Breast epithelium (tissue), 4 donors: ENCODE results near the gene LRRC51. TPM values are rescaled to one million over a fixed set of nuclear protein-coding genes. Genes with fewer than 3 reads are reported as not detected.
"Not testable (repeated sequence)": the region's sequence is repeated elsewhere in the genome, so short reads cannot be mapped to it uniquely, and the experiment has no call there.

ENCODE experiments used
- DNase-seq, 2 donors: peaks; one replicate each; pipeline ENCODE4 v3.0.0-alpha.2; 2019; ENCODE audit warnings: low spot score in 2 of 2
- H3K27ac ChIP-seq, 2 donors: fragments of 200-600 bp; sonication (generic) in 1 of 2; one replicate each; pipeline ENCODE4 v1.5.1; 2016 to 2019; ENCODE audit warnings: mild to moderate bottlenecking in 1 of 2
- H3K27me3 ChIP-seq, 2 donors: fragments of 200-600 bp; sonication (generic) in 1 of 2; one replicate each; pipeline versions ENCODE4 v1.5.1 to v1.6.0; 2017 to 2019; ENCODE audit warnings: control low read depth in 1 of 2, mild to moderate bottlenecking in 1 of 2
- H3K36me3 ChIP-seq: fragments of 200-600 bp; one replicate; pipeline ENCODE4 v1.5.1; 2019
- H3K4me1 ChIP-seq, 2 donors: fragments of 200-600 bp; sonication (generic); one replicate each; pipeline ENCODE4 v1.5.1; 2016 to 2019; ENCODE audit warnings: control low read depth in 1 of 2
- H3K4me3 ChIP-seq, 3 donors: fragments of 200-600 bp; sonication (generic); 1 replicate in 2 of 3; 2 replicates in 1 of 3; pipeline ENCODE4 v1.5.1; 2016 to 2019; ENCODE audit warnings: mild to moderate bottlenecking in 3 of 3, moderate library complexity in 2 of 3
- H3K9me3 ChIP-seq, 2 donors: fragments of 200-600 bp; sonication (generic) in 1 of 2; one replicate each; pipeline ENCODE4 v1.5.1; 2016 to 2019; ENCODE audit warnings: control low read depth in 1 of 2
- CTCF ChIP-seq, 3 donors: fragments of 450-650 bp; IDR thresholded peaks; one replicate each; pipeline ENCODE4 v1.5.1; 2016 to 2017; ENCODE audit warnings: antibody characterized with exemption in 3 of 3, mild to moderate bottlenecking in 3 of 3, moderate library complexity in 3 of 3
- POLR2A ChIP-seq: fragments of 450-650 bp; IDR thresholded peaks from one replicate; pipeline ENCODE4 v1.6.1; 2016; ENCODE audit warnings: antibody characterized with exemption, mild to moderate bottlenecking, moderate library complexity
- POLR2AphosphoS5 ChIP-seq, 3 donors: sonication (generic); formaldehyde crosslinking; IDR thresholded peaks; one replicate each; pipeline ENCODE4 v1.6.1; 2017; ENCODE audit warnings: antibody characterized with exemption in 3 of 3
- intact Hi-C: fragments of 100-400 bp; cut with DNase I; formaldehyde crosslinking; loops from one replicate; pipeline ENCODE4 v1.15.1; 2023; ENCODE audit warnings: low total_unique reads
- total RNA-seq, 3 donors: library from RNA; depleted of rRNA; stranded (reverse); fragments of >200 nt; gene quantifications; one replicate each; pipeline ENCODE4 v1.1.0, GENCODE V29; 2016

The LRRC51 gene
- total RNA-seq, 3 donors from 2014 or later, result 14.9 to 103 (median 17.1) TPM

- DNase-seq, result no peak
- no peaks in the 10 kb centered on the region for H3K4me1 ChIP-seq
- H3K36me3 ChIP-seq, result no peaks in the 10 kb centered on the region
- TF ChIP-seq CTCF (IDR thresholded peaks at IDR 0.05) (no peak), POLR2AphosphoS5 (IDR thresholded peaks at IDR 0.05) (no peak), POLR2A (no peak)
- H3K27me3 ChIP-seq, result no peaks in the 10 kb centered on the region
- H3K4me3 ChIP-seq, result no peak overlapping the region
- intact Hi-C loops, result no loop called here
- no peaks in the 10 kb centered on the region for H3K9me3 ChIP-seq
- no peak overlapping the region for H3K27ac ChIP-seq
These were observed 45.3 kb downstream of the LRRC51 start for GRCh38 chr11:72125956-72126355.

- no peaks in the 10 kb centered on the region for H3K36me3 ChIP-seq
- TF ChIP-seq POLR2A (no peak), CTCF (IDR thresholded peaks at IDR 0.05) (no peak), POLR2AphosphoS5 (IDR thresholded peaks at IDR 0.05) (no peak)
- no peak overlapping the region for H3K4me3 ChIP-seq
- DNase-seq, result no peak
- intact Hi-C loops, result no loop called here
- no peaks in the 10 kb centered on the region for H3K9me3 ChIP-seq
- H3K27me3 ChIP-seq, result no peaks in the 10 kb centered on the region
- no peak overlapping the region for H3K27ac ChIP-seq
- H3K4me1 ChIP-seq, result no peaks in the 10 kb centered on the region
These were observed 47.3 kb downstream of the LRRC51 start for GRCh38 chr11:72127923-72128322.

GRCh38 chr11:72129381-72129780, 48.7 kb downstream of the LRRC51 start:
- Histone ChIP-seq H3K4me1 (no peaks in the 10 kb centered on the region), H3K4me3 (no peak overlapping the region), H3K9me3 (no peaks in the 10 kb centered on the region), H3K27me3 (no peaks in the 10 kb centered on the region), H3K27ac (no peak overlapping the region), H3K36me3 (no peaks in the 10 kb centered on the region)
- no peak for DNase-seq
- intact Hi-C loops, result no loop called here
- no peak for TF ChIP-seq POLR2AphosphoS5 (IDR thresholded peaks at IDR 0.05)
- no peak for TF ChIP-seq CTCF (IDR thresholded peaks at IDR 0.05)
- no peak for TF ChIP-seq POLR2A

GRCh38 chr11:72132646-72133045, 52.0 kb downstream of the LRRC51 start:
- no peak overlapping the region for H3K27ac ChIP-seq
- H3K4me1 ChIP-seq, result no peaks in the 10 kb centered on the region
- DNase-seq, result no peak
- no peak for TF ChIP-seq POLR2A
- no peak for TF ChIP-seq CTCF (IDR thresholded peaks at IDR 0.05)
- TF ChIP-seq POLR2AphosphoS5 (IDR thresholded peaks at IDR 0.05), result no peak
- no peak overlapping the region for H3K4me3 ChIP-seq
- H3K9me3 ChIP-seq, result no peaks in the 10 kb centered on the region
- intact Hi-C loops, result no loop called here
- H3K27me3 ChIP-seq, result no peaks in the 10 kb centered on the region
- H3K36me3 ChIP-seq, result no peaks in the 10 kb centered on the region

GRCh38 chr11:72135473-72135872, 54.8 kb downstream of the LRRC51 start, which contains the start of gene FOLR3:
FOLR3 (plus strand) TSS chr11:72135725; CDS start chr11:72135953, 228 bp downstream.
- H3K27me3 ChIP-seq, H3K9me3 ChIP-seq, DNase-seq, H3K4me3 ChIP-seq, H3K27ac ChIP-seq, intact Hi-C loops, H3K4me1 ChIP-seq, H3K36me3 ChIP-seq: not testable (repeated sequence)
